ENCODE data around the gene PI4K2A. TPM values are rescaled to one million over a fixed set of nuclear protein-coding genes. Genes with fewer than 3 reads are reported as not detected.

Gene PI4K2A
- total RNA-seq, 1 donor from 2014 or later: 22.3 TPM

DNA sequence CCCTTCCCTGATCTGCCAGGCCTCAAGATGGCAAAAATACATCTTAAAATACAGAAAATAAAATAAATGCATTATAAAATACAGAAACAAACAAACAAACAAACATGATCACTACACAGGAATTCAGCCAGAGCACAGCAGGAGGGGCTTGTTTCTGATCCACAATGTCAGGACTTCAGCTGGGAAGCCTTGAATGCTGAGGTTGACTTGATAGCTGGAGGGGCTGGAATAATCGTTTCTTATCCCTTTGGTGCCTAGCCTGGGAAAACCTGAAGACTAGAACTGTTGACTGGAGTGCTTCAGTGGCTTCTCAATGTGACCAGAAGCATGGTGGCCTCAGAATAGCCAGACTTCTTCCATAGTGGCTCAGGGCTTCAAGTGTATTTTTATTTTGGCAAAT, 63.9 kb downstream of the PI4K2A start:
- no peak for DNase-seq (ENCODE audit: low spot score)

DNA sequence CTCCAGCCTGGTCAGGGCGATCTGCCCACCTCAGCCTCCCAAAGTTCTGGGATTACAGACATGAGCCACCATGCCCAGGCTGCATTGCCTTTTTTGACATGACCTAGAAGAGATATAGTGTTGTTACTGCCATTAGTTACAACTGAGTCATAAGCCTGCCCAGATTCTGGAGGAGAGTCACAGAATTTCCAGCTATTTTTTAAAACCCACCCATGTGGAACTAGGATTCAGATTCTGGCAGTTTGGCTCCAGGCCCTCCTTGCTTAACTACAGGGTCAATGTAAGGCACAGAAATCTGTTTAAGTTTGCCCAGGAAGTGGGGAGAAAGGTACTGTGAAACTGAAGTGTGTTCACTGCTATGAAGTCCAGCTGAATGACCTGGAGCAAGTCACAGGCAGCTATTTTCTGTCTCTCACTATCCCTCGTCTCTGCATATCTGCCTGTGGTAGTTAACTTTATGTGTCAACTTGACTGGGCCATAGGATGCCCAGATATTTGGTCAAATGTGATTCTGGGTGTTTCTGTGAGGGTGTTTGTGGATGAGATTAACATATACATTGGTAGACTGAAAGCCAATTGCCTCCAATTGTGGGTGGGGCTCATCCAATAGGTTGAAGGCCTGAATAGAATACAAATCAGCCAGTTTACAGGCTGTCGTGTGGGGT, 64.7 kb downstream of the PI4K2A start:
- DNase-seq (ENCODE audit: low spot score): no peak

DNA sequence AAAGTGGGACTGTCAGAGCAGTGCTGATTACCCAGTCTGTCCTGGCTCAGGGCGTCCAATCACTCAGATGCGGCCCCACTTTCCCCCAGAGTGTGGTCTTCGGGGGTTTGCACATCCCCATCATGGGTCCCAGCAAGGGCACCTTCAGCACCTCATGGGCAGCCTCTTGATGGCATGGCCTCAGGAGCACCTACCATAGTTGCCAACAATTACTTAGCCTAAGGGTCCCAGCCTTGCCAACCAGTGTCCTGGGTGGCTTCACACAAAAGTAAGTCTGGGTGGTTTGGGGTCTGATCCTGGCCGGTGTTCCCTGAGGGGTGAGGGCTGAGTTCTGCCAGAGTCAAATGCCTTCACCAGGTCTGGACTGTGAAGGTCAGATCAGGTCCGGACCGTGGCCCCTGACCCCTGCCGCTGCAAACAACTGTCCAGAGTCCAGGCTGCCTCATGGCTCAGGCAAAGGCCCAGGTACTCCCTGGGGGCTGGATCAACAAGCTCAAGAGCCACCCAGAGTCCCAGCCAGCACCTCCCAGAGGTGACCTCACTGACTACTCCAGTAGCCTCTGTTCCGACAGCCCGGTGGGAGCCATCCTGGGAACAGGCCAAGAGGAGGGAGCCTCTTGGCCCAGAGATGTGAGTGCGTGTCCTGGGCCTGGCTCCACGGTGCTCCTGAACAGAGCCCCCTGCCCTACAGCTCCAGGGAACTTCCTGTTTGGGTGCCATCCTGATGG, 66.8 kb downstream of the PI4K2A start:
- no peak for DNase-seq (ENCODE audit: low spot score)

DNA sequence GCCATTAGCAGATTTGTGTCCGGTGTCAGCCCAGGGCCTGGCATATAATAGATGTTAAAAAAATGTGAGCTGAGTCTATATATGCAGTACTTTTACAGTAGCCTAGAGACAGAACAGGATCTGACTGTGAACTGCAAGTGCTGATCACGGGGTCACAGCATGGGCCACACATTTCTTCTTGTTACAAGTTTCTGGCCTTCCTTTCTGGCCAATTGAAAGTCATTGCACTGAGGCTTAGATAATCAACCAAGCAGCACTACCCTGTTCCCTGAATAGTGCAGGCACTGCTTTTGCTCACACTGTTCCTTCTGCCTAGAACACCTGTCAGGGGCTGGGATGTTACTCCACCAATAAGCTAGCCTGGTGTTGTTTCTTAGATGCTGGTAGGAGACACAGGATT, 67.7 kb downstream of the PI4K2A start:
- no peak for DNase-seq (ENCODE audit: low spot score)

DNA sequence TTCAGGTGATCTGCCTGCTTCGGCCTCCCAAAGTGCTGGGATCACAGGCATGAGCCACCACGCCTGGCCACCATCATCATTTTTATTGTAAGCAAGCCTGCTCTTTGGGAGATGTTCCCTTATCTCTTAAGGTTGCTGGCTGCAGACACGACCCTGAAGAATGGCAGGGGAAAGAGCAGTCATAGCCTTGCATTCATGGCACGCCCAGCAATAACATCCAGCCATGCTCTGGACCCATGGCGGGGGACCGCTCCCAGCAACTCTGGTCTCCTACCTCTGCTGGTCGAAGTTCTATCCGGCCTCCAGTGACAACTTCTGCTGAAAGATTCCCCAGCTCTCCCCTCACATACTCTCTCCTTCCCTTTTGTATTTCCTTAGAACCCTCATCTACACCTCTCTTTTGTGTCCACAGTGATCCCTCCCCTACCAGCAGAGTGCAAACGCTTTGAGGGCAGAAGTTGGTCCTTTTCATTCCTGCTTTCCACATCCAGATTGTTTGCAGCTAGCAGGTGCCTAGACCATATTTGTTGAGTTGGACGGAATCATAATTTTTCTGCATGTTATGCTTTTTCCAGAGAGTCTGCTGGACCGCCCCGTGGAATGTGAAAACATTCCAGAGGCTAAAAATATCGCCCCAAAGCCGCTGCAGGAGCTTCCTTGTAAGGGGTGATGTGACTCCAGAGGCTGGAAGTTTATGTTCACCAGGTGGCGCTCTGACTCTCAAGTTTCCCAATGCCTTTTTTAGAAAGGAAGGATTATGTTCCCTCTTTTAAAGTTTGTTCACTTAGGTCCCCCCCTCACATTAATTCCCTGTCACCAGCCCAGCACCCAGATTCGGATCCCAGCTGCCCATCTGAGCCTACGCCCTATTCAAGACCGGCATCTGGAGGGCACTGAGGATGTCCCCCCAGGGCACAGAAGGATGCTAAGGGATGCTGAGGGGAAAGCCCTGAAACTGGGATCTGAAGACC, 68.8 kb downstream of the PI4K2A start:
- DNase-seq (ENCODE audit: low spot score): no peak

GRCh38 chr10:97711640-97712572, 71.4 kb downstream of the PI4K2A start:
- no peak for DNase-seq (ENCODE audit: low spot score)

DNA sequence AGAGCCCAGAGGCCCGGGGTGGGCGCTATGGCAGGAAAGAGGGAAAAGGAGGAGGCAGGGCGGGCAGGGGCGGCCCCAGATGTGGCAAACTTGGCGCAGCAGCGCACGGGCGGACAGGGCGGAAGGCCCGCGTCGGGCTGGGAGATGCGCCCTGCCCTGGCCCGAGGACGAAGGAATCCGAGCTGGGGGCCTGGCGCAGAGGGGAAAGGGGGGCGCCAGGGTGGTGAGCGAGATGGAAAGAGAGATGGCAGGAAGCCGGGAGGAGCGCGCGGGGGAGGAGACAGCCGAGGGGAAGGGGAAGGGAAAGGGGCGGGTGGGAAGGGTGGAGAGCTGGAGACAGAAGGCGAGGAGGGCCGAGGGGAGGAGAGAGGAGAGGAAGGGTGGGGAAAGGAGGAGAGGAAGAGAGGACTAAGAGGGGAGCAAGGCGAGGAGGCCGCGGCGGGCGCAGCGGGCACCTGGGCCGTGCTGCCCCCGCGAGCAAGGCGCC, 72.9 kb downstream of the PI4K2A start, which contains the start of gene MARVELD1:
Gene MARVELD1, plus strand, starts transcription at position 392 of the 487 bp plus-strand sequence. CDS start 147 bp downstream, outside the sequence.
- DNase-seq (ENCODE audit: low spot score): no peak

GRCh38 chr10:97713826-97714400, 73.4 kb downstream of the PI4K2A start:
- no peak for DNase-seq (ENCODE audit: low spot score)

GRCh38 chr10:97714401-97715258, 74.2 kb downstream of the PI4K2A start:
- peak; percentile 92 for DNase-seq (ENCODE audit: low spot score)

DNA sequence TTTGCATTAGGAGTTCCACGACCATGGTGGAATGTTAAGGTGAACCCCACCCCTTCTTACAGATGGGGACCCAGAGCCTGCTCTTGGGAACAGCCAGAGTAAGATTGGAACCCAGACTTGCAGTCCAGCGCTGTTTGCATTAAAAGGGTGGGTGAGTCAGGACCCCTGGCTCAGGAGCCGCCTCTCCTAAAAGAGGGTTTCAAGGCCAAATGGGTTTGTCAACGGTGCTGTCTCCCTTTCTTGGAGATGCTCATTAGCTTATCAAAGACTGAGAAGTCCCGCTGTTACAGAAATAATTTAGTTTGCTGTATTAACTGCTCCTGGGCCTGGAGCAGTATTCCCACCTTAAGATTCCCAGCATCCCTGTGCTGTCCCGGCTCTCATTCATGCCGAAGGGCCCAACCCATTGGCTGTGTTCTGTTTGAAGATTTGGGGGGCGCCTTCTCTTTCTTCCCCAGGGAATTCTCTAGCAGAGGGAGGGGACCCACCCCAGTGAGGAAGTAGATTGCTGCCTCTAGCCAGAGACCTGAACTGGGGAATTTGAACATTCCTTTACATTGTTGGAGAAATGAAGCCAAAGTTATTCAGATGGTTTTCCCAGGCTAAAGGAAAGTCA, 74.9 kb downstream of the PI4K2A start:
- no peak for DNase-seq (ENCODE audit: low spot score)

DNA sequence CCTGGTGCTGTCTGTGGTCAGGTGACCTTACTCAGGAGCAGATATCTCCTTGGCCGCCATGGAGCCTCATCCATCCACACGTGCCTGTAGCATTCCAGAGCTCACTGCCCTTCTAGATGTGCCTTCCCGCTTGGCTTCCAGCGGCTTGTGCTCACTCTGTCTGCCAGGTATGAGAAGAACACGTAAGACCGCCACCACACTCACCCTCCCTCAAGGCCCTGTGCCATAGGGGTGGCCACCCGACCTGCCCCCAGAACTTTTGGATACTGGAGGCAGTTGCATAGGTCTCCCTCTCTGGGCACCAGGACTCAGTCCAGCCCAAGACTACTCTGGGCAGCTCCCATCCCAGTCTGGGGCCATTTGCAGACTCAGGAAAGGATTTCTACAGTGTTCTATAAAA, 77.2 kb downstream of the PI4K2A start:
- DNase-seq (ENCODE audit: low spot score): no peak

DNA sequence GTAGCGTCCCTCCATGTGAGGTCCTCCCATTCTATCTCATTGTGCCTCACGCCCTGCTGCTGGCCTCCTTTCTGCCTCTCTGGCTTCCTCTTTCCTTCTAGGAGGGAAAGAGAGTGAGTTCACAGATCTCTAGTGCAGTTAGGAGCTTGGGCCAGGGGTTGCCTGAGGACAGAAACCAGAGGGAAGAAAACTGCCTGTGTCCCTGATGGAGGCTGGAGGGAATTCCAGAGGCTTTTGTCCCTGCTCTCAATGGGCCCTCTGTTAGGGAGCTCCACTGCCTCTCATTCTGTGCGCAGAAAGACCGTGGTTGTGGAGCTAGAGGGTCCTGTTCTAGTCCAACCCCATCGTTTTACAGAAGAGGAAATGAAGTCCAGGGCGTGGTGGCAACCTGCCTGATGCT, 77.7 kb downstream of the PI4K2A start:
- no peak for DNase-seq (ENCODE audit: low spot score)

DNA sequence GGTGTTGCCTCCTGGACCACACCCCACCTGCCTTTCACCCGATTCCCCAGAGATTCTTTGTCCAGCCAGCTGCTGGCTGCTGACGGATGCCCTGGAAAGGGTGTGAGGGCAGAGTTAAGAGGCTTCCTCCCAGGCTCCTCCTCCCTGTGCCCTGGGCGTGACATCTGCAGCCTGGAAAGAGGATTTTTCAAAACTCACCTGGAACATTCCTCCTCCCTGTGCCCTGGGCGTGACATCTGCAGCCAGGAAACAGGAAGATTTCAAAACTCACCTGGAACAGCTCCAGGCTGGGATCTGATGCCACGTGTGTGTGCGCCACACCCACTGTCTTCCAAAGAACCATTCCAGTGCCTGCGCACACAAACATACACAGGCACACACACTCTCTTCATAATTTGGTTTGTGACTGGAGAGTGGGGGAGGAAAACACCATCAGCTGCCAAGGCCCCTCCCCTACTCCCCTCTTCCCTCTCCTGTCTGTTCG, 78.2 kb downstream of the PI4K2A start:
- DNase-seq (ENCODE audit: low spot score): no peak

DNA sequence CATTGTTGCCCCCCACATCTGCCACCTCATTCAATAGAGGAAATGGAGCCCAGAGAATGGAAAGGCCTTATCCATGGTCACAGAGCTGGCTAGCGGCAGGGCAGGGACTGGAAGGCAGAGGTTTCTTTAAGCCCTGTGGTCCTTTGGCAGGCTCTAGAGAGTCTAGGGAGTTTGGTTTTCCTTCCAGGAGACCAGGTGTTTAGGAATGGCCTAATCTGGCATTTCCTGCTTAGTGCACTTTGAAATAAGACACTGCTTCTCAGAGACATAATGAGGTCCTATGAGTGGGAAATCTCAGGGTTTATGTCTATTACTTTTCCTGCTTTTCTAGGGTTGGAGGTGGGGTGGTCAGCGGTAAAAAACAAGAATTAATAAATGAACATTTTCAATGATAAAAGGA, 79.1 kb downstream of the PI4K2A start:
- DNase-seq (ENCODE audit: low spot score): no peak

- DNase-seq (ENCODE audit: low spot score): no peak
Observed at GRCh38 chr10:97721871-97722780, 81.7 kb downstream of the PI4K2A start.

- no peak for DNase-seq (ENCODE audit: low spot score)
Observed at GRCh38 chr10:97723001-97723400, 82.5 kb downstream of the PI4K2A start.

DNA sequence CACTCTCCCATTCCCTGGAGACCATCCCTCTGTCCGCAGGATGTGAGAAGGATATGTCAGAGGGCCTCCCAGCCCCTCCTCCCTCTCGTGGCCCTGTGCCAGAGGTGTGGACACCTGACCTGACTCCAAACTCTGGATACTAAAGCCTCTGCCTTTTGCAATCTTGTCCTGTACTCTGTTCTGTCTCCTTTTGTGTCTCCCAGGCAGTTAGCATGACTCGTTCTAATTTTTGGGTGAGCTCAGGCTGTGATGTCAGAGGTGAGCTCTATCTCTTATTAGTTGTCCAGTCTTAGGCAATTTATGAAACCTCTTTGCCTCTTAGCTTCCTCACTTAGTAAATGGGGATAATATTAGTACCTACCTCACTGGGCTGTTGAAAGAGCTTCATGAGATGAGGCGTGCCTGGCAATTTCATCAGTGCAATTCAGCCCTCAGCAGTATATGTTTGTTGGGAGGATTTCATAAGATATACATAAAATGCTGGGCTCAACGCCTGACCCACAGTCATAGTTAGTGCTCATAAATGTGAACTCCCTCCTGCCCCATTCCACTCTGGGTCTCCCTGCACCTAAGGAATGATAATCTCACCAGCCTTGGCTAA, 84.0 kb downstream of the PI4K2A start:
- DNase-seq (ENCODE audit: low spot score): no peak

All from mesenteric fat pad (tissue), 1 donor.